ENCODE results near the gene PPP2R5E.
"Not testable (repeated sequence)": the region's sequence is repeated elsewhere in the genome, so short reads cannot be mapped to it uniquely, and the experiment has no call there.

Gene PPP2R5E

DNA sequence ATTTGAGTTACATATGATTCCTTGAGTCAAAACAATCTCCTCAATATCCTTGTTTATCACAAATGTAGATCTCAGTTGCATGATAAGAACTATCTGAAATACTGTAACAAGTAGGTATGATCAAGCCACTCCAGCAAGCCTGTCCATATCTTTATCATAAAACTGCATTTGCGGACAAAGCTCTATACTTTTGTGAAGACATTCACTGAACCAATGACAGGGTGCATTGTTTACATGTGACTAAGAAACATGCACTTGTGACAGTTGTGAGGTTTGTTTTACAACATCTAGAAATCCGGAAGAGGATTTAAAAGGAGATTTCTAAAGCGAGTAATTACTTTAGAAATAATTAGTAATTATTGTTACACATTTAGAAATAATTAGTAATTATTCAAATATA lies 111.7 kb downstream of the PPP2R5E start:
- no peak for DNase-seq

DNA sequence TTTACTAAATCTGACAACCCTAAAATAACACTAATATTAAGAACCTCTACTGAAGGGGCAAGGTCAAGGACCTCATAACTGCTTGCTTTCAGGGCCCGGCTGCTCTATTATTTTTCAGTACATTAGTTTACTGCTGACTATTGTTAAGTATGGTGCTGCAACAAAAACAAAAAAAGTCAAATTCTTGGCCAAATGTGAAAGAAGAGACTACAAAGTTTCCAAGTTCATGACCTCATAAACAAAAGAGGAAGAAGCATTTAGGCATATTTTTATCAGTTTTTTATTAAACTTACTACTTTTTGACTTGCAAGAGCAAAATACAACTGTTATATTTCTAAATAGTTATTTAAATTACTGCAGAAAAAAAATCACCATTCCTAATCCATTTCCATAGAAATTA lies 114.7 kb downstream of the PPP2R5E start:
- DNase-seq, result no peak

DNA sequence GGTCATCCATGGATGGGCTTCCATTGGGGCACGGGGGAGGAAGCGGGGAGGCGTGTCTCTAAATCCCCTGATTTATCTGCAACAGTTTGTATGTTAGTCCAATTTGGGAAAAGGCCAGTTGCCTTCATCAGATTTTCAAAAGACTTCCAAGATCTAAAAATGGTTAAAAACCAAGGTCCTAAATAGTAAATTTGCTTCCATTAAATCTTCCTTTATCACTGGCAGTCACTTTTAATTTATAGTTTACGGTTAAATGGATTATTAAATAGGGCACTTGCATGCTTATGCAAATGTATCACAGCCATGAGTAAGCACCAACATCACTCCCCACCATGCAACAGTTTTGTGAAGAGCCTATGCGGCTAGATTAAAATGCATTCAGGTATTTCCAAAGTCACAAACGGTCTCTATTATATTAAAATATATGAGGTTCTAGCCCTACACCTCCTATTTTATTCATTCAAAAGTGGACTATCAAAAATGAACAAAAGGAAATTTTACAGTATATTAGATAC lies 116.3 kb downstream of the PPP2R5E start:
- DNase-seq, result no peak

DNA sequence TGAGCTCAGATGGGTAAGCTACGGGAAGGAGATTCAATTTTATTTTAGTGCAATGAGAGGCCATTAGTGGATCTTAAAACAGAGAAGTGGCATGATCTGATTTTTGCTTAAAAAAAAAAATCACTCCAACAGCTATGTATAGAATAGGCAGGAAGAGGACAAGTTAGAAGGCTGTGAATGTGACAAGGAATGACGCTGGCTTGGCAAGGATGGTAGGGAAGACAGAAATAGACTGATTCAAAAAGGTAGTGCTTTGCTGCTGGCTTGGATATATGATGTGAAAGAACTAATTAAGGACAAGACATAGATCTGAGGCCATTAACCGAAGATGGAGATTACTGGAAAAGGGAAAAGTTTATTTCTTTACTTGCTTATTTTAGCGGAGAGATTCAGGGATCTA lies 119.3 kb downstream of the PPP2R5E start:
- no peak for DNase-seq

DNA sequence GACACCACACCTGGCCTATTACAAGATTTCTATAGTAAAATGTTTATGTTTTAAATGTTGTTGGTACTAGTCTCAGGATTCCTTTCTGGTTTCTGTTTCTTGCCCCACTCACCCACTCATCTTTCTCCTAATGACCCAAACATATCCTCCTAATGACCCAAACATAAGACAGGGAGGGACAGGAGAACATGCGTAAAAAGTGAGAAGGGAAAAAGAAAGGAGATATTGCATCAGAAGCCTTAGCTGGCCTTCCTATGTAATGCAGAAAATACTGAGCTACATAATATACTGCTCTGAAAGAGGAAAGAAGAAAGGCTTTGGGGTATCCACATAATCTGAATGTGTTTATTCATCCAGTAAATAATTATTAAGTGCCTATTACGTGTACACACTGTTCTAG lies 119.8 kb downstream of the PPP2R5E start:
- DNase-seq, result no peak

DNA sequence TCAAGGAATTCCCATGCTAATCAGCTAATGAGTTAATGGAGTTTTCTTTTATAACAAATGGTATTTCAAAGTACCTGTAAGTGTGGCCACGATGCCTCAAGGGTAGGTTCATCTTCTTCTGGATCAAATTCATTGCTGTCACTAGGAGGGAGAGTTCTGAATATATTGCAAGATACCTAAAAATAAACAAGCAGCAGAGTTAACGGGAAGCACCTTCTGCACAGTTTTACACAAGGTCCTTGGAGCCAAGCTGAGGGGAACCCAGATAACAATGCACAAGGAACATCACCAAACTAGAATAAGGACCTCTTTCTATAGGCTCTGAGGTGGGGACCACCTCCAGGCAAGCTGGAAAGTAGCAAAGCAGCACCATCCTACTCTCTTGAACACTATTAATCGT lies 121.3 kb downstream of the PPP2R5E start:
- no peak for DNase-seq

DNA sequence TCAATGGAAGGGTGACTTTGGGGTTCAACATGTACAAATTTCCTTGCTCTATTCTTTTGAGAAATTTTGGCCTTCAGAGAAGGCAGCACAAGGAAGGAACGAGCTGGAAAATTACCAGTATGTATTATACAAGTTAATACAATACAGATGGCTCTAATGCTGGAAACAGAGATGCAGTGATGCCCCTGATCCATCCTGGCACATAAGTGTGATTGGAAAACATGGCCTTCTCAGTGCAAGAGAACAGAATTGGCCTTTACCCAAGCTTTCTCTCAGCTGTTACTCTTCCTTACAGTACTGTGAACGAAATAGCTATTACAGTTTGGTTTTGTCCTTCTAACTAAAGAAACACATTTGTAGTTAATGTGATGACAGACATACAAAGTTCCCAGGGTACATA lies 122.0 kb downstream of the PPP2R5E start:
- DNase-seq, result no peak

DNA sequence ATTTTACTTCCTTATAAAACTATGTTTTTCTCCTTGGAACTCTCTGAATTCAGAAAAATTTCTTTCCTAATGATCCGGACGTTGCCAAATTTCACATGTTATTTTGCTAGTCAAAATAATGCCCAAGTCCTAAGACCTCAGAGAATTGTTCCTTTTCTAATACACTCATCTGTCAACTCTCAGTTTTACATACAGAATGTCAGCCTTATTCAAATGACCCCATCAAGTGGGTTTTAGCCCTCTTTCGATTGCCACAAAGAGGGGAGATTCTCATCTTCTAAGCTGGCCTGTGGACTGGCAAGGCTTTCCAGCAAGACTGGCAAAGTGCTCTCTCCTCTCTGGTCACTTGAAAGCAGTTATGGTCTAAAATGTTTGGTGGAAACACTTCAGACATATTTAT lies 125.2 kb downstream of the PPP2R5E start:
- DNase-seq, result peak; percentile 59

DNA sequence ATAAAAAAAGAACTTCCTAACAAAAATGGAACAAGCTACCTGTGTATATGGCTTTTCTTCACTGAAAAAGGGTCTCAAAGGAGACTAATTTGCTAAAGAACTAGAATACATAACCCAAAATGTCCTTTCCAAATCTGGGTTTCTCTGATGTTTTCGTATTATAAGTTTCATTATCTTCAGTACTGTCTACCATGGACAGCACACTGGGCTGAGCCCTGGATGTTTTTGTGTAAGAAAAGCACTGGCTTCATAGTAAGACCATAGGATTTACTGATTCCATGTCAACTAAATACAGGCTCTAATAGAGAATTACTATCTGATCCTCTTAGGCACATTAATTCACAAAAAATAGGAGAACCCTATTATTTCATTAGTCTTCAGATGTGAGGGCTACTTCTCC lies 130.2 kb downstream of the PPP2R5E start:
- DNase-seq, result no peak

DNA sequence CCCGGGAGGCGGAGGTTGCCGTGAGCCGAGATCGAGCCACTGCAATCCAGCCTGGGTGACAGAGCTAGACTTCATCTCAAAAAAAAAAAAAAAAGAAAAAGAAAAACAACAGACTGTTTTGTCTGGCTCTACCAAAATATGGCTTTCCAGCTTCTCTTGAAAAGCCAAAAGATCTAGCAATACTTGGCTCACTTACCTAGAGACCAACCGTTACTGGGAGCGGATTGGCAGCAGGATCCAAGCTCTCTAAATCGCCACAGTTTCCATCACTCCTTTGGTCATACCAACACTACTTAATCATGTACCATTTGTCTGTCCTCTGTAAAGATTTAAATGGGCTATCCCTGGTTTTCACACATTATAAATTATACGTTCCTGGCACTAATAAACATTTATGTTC lies 136.8 kb downstream of the PPP2R5E start:
- no peak for DNase-seq

DNA sequence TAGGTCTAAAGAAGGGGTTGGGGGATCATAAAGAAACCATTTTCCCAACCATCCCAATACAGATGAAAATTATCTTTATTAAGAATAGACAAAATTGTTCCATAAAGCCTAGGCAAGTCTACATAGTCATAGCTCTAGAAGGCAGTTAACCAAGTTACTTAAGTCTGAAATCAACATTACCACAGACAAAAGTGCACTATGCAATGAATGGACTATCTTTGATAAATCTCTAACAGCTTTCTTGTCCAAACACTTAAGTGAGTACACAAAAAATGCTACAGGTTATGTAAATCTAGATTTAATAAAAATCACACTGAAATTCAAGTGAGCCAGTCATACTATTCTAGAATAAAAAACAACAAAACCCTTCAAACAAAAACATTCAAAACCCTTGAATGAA lies 137.5 kb downstream of the PPP2R5E start:
- DNase-seq, result no peak

DNA sequence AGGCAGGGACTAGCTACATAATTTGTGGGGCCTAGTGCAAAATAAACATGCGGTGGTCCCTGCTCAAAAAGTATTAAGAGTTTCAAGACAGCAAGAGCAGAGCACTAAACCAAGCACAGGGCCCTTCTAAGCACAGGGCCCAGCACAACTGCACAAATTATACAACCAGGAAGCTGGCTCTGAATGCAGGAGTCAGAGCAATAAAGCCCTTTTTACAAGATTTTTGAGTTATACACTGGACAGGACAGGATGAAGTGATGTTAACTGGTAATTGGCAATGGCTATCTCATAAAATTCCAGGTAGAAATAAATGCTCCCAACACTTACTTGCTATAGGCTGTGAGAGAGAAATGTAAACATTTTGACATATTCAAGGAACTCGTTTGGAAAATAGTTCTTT lies 138.3 kb downstream of the PPP2R5E start:
- no peak for DNase-seq

DNA sequence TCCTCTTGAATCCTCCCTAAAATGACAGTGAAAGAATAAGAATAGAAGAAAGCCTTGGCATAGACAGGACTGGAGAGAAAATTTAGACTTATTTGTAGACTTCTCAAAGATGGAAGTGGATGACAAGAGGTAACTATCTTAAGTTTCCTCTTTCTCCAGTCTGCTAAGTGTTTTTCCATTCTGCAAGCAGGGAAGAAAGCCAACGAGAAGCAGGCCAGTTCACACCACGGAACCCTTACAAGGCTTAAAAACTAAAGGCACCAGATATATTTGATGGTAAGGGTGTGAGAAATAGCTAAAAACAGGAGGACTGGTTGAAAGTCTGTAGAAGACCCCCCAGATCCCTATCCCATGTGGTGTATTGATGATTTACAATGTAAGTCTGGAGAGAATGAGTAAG lies 141.5 kb downstream of the PPP2R5E start:
- no peak for DNase-seq

DNA sequence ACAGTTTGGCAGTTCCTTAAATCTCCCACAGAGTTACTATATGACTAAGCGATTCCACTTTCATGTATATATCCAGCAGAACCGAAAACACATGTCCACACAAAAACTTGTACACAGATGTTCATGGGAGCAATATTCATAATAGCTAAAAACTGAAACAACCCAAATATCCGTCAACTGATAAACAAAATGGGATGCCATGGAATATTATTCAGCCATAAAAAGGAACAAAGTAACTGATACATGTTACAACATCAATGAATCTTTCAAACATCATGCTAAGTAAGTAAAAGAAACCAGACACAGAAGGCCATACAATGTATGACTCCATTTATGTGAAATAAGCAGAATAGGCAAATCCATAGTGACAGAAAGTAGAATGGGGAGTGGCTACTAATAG lies 144.2 kb downstream of the PPP2R5E start:
- DNase-seq, result no peak

DNA sequence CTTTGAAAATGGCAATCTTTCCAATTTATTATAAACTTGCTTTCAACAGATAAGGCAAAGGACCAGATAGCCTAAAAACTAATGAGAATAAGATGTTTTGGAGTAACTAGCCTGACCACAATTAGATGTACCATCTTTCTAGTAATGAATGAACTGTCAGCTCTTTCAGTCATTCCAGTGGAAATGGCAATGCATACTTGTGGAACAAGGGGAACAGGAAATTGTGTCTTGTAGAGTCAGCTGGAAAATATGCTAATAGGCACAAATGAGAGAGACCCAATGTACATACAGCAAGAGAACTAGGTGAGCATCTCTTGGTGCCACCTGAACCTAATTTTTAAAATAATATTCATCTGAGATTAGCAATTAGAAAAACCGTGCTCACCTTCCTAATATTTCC lies 148.3 kb downstream of the PPP2R5E start:
- no peak for DNase-seq

DNA sequence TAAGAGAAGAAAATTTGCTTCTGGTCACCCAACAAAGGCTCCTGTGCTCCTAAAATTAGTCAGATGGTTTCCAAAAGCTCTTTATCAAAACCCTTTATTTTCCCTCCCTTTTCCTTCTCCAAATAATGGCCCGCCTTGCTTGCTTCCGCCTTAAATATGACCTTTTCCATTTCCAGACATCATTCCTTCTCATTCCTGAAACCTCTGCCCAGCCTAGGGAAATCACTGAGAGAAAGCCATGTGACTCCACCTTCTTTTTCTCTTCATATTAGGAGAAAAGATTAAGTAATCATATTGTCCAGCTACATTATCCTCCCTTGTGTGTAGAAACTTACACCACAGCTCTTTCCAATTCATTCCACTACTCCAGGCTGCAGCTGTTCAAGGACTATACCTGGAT lies 148.7 kb downstream of the PPP2R5E start:
- DNase-seq, result no peak

DNA sequence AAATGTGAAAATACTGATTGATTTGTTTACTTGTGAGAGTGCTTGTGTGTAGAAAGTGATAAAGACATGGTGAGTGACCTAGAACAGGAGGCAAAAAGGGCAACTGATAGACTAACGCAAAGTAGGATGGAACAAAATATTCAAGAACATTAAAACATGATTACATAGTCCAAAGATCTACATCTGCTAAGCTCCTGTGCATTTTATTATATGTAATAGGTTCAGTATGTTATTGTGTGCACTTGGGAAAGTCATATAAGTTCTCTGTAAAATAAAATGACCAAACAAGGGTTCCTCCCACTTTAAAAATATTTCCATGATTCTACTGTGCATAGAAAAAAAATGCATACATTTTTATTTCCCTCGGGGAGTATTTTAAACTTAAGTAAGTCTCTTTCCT lies 150.2 kb downstream of the PPP2R5E start:
- DNase-seq, result no peak

DNA sequence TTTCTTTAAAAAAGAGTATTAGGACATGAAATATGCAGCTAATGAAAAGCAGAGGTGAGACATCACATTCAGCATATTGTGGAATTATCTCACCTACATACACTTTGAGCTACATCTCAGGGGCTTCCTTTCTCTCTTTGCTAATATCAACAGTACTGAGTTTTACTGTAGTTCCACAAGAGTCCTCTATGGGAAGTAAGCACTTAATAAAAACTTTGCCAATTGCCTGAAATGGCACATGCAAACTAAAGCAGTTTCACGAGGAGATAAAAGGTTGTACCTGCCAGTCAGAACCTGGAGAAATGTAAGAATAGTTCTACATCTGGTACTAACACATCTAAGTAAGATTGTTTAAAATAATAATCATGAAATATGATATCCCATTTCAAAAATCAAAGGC lies 150.9 kb downstream of the PPP2R5E start:
- no peak for DNase-seq

DNA sequence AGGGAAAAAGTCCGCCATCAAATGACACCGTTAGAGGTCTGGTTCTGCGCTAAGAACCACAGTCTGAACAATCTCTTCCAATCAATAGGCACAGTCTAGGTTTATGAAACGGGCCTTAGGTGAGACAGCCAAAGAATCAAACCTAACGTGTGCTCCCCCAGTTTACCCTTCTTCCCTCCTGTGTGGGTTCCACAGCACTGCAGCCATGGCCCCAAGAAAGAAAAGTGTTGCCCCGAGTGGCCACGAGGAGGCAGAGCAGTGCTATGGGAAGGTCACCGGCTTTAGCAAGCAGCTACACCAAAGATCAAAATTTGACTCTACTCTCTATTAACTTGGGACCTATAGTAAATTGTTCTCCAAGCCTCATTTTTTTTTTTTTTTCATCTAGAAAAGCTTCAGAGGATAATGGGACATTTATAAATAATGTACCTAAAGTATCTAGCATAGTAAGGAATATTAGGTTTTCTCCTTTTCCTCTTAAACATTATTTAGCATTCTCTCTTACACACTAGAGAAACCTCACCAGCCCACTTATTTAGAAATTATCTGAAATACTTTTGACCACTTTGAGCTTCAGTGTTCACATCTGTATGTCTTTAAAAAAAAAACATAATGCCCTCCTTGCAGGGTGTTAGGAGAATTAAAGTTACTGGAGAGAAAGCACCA lies 154.3 kb downstream of the PPP2R5E start:
- no peak for DNase-seq

DNA sequence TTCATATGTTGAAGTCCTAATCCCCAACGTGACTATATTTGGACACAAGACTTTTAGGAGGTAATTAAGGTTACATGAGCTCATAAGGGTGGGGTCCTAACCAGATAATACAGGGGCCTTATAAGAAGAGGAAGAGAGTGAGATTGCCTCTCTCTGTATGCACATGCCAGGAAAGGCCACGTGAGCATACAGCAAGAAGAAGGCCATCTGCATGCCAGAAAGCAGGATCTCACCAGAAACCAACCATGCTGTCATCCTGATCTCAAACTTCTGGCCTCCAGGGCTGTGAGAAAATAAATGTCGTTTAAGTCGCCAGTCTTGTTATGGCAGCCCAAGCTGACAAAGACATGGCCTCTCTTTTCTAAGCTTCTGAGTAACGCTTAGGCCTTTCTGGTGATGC lies 155.5 kb downstream of the PPP2R5E start:
- no peak for DNase-seq

DNA sequence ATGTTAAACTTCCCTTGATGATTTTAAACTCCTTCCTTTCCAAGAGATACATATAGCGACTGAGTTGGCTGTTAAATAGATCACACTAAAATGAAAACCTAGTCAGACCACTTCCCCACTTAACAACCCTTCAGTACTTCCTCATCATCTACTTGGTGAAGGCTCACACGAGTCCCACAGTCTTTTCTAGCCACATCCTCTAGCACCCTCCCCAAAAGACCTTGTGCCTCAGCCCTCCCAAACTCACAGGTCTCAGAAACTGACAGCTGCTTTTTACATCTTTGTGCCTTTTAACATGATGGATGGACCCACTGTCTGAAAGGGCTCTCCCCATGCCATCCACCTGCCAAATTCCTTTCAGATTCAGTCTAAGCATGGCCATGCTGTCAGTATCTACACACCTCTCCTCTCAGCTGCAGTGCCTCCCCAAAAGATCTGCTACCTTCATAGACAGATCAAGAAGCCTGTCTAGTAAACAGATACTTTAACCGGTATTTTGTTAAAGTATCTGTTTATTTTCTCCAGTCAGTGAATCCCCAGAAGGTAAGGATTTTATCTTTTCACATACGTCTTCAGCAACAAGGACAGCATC lies 159.3 kb downstream of the PPP2R5E start:
- no peak for DNase-seq

DNA sequence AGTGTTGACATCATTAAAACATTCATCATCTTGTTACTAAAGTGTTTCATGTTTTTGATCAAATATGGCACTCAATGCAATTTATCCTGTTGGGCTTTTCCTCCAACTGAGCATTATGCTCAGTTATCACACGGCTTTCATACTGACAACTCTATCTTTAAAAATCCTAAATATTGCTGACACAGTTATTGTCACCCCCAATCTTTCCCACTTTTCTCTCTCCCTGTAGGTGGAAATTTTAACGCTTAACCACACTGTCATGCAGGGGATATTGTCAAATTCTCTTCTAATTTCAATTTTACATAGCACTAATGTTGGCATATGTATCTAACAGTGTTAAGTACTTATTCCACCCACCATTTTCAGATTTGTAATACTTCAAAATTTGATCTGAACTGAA lies 164.7 kb downstream of the PPP2R5E start:
- no peak for DNase-seq

DNA sequence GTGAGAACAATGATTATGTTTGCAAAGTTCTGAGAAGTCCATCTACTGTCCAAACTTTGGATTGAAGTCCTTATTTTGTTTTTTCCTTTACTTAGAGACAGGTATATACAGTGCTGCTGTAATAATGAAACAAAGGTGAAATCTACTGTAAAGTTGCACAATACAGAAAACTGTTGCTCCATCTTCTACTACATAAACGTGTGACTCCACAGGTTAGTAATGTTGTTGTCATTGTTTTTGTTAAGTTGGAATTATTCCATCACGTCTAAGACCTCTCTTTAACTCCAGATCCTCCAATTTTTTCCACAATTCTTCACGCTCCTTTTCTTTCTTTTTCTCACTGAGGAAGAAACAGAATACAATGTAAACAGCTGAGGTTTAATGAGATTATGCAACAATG lies 167.4 kb downstream of the PPP2R5E start:
- DNase-seq, result no peak

DNA sequence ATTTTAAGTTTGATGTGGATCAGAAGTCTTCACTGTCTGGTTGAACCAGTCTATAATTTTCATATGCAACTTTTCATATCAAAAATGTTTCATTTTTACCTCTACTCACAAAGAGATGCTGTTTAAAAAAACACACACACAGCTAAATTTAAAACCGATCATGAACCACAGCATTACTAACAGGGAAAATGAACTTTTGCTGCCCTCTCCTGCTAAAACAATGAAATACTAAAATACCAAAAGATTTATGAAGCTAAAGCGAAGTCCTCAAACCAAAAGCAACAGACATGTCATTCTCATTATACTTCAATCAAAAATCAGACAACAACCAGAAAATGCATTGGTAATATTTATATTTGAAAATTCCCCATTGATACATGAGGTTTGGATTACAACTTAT lies 171.6 kb downstream of the PPP2R5E start:
- DNase-seq, result not testable (repeated sequence)

DNA sequence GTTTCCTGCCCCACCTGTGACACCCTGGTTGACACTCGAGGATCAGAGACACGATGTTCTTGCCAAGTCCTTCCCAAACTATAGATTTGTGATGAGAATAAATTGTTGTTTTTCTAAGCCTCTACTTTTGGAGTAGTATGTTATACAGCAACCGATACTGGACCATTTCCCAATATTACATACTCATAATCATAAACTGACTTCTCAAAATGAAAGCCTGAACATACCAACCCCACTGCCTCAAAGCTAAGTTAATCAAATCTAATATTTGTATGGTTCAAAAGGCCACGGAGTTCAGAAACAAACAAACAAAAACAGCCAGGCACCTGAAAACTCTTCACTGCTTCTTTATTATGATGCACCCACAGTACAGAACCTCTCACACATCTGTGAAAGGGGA lies 172.1 kb downstream of the PPP2R5E start:
- DNase-seq, result no peak

All from DMS79 (cell line).